ENCODE results near the gene WBP1L.

Gene WBP1L

GRCh38 chr10:102856758-102857424, 113.1 kb downstream of the WBP1L start:
- DNase-seq (ENCODE audit: low read depth in 1 of 2, low spot score in 1 of 2): no peak

GRCh38 chr10:102859911-102860310, 116.2 kb downstream of the WBP1L start:
- Histone ChIP-seq H3K27ac (replicated peaks) (no peak overlapping the region), H3K4me3 (replicated peaks; ENCODE audit: insufficient read depth, low read length) (no peak overlapping the region), H3K27me3 (ENCODE audit: insufficient read depth, poor library complexity, severe bottlenecking) (no peaks in the 10 kb centered on the region)
- TF ChIP-seq SPI1 (IDR thresholded peaks at IDR 0.05; ENCODE audit: borderline replicate concordance, low read depth) (no peak), POLR2AphosphoS5 (IDR thresholded peaks at IDR 0.05; ENCODE audit: low read depth) (no peak), CTCF (IDR thresholded peaks at IDR 0.05; ENCODE audit: insufficient read depth, low read length) (no peak), REST (IDR thresholded peaks at IDR 0.05; ENCODE audit: insufficient replicate concordance, low read depth) (no peak), GABPA (IDR thresholded peaks at IDR 0.05; ENCODE audit: low read depth) (no peak)
- DNase-seq (ENCODE audit: low read depth in 1 of 2, low spot score in 1 of 2): no peak

More at GRCh38 chr10:102856758-102857424, 113.1 kb downstream of the WBP1L start:
- TF ChIP-seq REST (IDR thresholded peaks at IDR 0.05; ENCODE audit: insufficient replicate concordance, low read depth): no peak
- TF ChIP-seq POLR2AphosphoS5 (IDR thresholded peaks at IDR 0.05; ENCODE audit: low read depth): no peak
- TF ChIP-seq SPI1 (IDR thresholded peaks at IDR 0.05; ENCODE audit: borderline replicate concordance, low read depth): no peak
- no peak for TF ChIP-seq CTCF (IDR thresholded peaks at IDR 0.05; ENCODE audit: insufficient read depth, low read length)
- no peak for TF ChIP-seq GABPA (IDR thresholded peaks at IDR 0.05; ENCODE audit: low read depth)
- Histone ChIP-seq H3K4me3 (replicated peaks; ENCODE audit: insufficient read depth, low read length) (no peak overlapping the region), H3K27me3 (ENCODE audit: insufficient read depth, poor library complexity, severe bottlenecking) (no peaks in the 10 kb centered on the region), H3K27ac (replicated peaks) (no peak overlapping the region)

GRCh38 chr10:102863660-102864059, 119.9 kb downstream of the WBP1L start:
- no peak overlapping the region for H3K27ac ChIP-seq (replicated peaks)
- no peaks in the 10 kb centered on the region for H3K27me3 ChIP-seq (ENCODE audit: insufficient read depth, poor library complexity, severe bottlenecking)
- no peak for DNase-seq (ENCODE audit: low read depth in 1 of 2, low spot score in 1 of 2)
- TF ChIP-seq GABPA (IDR thresholded peaks at IDR 0.05; ENCODE audit: low read depth): no peak
- TF ChIP-seq CTCF (IDR thresholded peaks at IDR 0.05; ENCODE audit: insufficient read depth, low read length): no peak
- no peak for TF ChIP-seq SPI1 (IDR thresholded peaks at IDR 0.05; ENCODE audit: borderline replicate concordance, low read depth)
- no peak for TF ChIP-seq POLR2AphosphoS5 (IDR thresholded peaks at IDR 0.05; ENCODE audit: low read depth)
- TF ChIP-seq REST (IDR thresholded peaks at IDR 0.05; ENCODE audit: insufficient replicate concordance, low read depth): no peak
- no peak overlapping the region for H3K4me3 ChIP-seq (replicated peaks; ENCODE audit: insufficient read depth, low read length)

Measured in HL-60 (cell line).